ENCODE measurements around the gene RBM23. TPM values are rescaled to one million over a fixed set of nuclear protein-coding genes. Genes with fewer than 3 reads are reported as not detected.

RBM23 gene
- total RNA-seq, 1 experiment from 2014 or later: 105 TPM

GRCh38 chr14:22884076-22884737 is 34.7 kb downstream of the RBM23 start:
- ChIA-PET POLR2A (ENCODE audit: low non-redundant PET) (interaction anchor here (0.5 to 0.6 kb wide), 2 partner anchors 29 to 327 kb away, joined by 3 to 5 read pairs; no protein-coding TSS in a partner anchor), CTCF (no interaction called here)
- no peak overlapping the region for H3K4me3 ChIP-seq (ENCODE audit: low read depth, low read length, poor library complexity, severe bottlenecking)
- no peak overlapping the region for H3K27ac ChIP-seq (ENCODE audit: low read depth, low read length, poor library complexity, severe bottlenecking)
- TF ChIP-seq CTCF (conservative IDR thresholded peaks at IDR 0.05; ENCODE audit: low read depth, low read length): no peak
- no peak for TF ChIP-seq EZH2 (IDR thresholded peaks at IDR 0.05; ENCODE audit: borderline replicate concordance, low read depth, low read length, poor library complexity, severe bottlenecking)
- H3K27me3 ChIP-seq (replicated peaks; ENCODE audit: insufficient read depth, low read depth, low read length, poor library complexity): no peaks in the 10 kb centered on the region
- H3K36me3 ChIP-seq (ENCODE audit: insufficient read depth, low read length, poor library complexity, severe bottlenecking): no peaks in the 10 kb centered on the region
- H3K9me3 ChIP-seq (ENCODE audit: low read depth, low read length, poor library complexity, severe bottlenecking): no peaks in the 10 kb centered on the region
- BruUV-seq (replicated peaks): no TSS peak
- H3K4me1 ChIP-seq (ENCODE audit: insufficient read depth, low read length, poor library complexity, severe bottlenecking): no peaks in the 10 kb centered on the region
- intact Hi-C loops (cut with micrococcal nuclease; ENCODE audit: unreplicated experiment): no loop called here
- no peak for DNase-seq (ENCODE audit: low spot score)

DNA sequence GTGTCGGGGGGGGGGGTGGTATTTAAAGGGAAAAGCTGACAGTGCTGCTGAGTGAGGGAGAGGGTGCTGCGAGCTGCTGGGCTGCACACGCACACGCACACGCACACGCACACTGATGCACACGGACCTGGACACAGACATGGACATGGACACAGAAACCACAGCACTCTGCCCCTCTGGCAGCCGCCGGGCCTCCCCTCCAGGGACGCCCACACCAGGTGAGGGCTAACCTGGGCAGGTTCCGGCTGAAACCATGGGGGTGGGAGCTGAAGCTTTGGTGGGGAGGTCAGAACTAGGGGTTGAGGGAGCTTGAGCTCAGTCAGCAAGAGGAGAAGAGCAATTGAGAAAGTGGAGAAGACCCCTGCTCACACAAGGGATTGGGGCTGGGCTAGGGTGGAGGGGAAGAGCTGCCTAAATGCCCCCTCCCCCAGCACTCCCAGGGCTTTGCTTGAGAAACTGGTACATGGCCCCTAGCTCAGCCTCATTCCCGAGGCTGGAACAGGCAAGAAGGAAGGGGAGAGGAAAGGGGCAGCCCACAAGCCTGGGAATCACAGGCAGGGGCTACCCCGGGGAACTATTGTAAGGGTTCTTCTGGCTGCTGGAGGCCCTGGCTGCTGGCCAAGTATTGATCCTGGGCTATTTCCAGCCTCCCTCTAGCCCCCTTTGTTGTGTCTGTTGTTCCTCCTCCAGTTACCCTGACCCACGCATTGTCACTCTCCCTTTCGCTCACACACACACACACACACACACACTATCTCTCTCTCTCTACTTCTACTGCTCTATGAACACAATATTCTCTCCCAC is 35.6 kb downstream of the RBM23 start, which contains the start of gene REM2:
Gene REM2, plus strand, starts transcription at position 50 of the 804 bp plus-strand sequence. Its CDS starts 66 bp downstream, at position 116.
- ChIA-PET POLR2A (ENCODE audit: low non-redundant PET) (no interaction called here), CTCF (interaction anchor here (0.9 to 1.3 kb wide), 2 partner anchors 12 to 13 kb away, joined by 3 to 4 read pairs; partner anchors contain the start of gene LRP10)
- no peaks in the 10 kb centered on the region for H3K9me3 ChIP-seq (ENCODE audit: low read depth, low read length, poor library complexity, severe bottlenecking)
- no peak within 1 kb of the TSS for H3K27ac ChIP-seq (ENCODE audit: low read depth, low read length, poor library complexity, severe bottlenecking)
- no peaks in the 10 kb centered on the region for H3K27me3 ChIP-seq (replicated peaks; ENCODE audit: insufficient read depth, low read depth, low read length, poor library complexity)
- BruUV-seq (replicated peaks): no TSS peak
- H3K4me3 ChIP-seq (ENCODE audit: low read depth, low read length, poor library complexity, severe bottlenecking): no peak within 1 kb of the TSS
- intact Hi-C loops (cut with micrococcal nuclease; ENCODE audit: unreplicated experiment): no loop called here
- TF ChIP-seq CTCF (conservative IDR thresholded peaks at IDR 0.05; ENCODE audit: low read depth, low read length): no peak
- no peak for TF ChIP-seq EZH2 (IDR thresholded peaks at IDR 0.05; ENCODE audit: borderline replicate concordance, low read depth, low read length, poor library complexity, severe bottlenecking)
- no peaks in the 10 kb centered on the region for H3K4me1 ChIP-seq (ENCODE audit: insufficient read depth, low read length, poor library complexity, severe bottlenecking)
- no peak for DNase-seq (ENCODE audit: low spot score)
- no peaks in the 10 kb centered on the region for H3K36me3 ChIP-seq (ENCODE audit: insufficient read depth, low read length, poor library complexity, severe bottlenecking)

GRCh38 chr14:22882529-22883172 is 36.3 kb downstream of the RBM23 start:
- Histone ChIP-seq H3K36me3 (ENCODE audit: insufficient read depth, low read length, poor library complexity, severe bottlenecking) (no peaks in the 10 kb centered on the region), H3K9me3 (ENCODE audit: low read depth, low read length, poor library complexity, severe bottlenecking) (no peaks in the 10 kb centered on the region), H3K27me3 (replicated peaks; ENCODE audit: insufficient read depth, low read depth, low read length, poor library complexity) (no peaks in the 10 kb centered on the region), H3K4me1 (ENCODE audit: insufficient read depth, low read length, poor library complexity, severe bottlenecking) (no peaks in the 10 kb centered on the region), H3K4me3 (ENCODE audit: low read depth, low read length, poor library complexity, severe bottlenecking) (no peak overlapping the region), H3K27ac (ENCODE audit: low read depth, low read length, poor library complexity, severe bottlenecking) (no peak overlapping the region)
- peak; percentile 48 for DNase-seq (ENCODE audit: low spot score)
- CTCF ChIA-PET: interaction anchor here (0.6 to 1.3 kb wide), 3 partner anchors 11 to 103 kb away, joined by 3 to 4 read pairs (median 3); partner anchors contain the start of gene LRP10
- BruUV-seq (replicated peaks): no TSS peak
- TF ChIP-seq EZH2 (IDR thresholded peaks at IDR 0.05; ENCODE audit: borderline replicate concordance, low read depth, low read length, poor library complexity, severe bottlenecking) (no peak), CTCF (conservative IDR thresholded peaks at IDR 0.05; ENCODE audit: low read depth, low read length) (no peak)
- POLR2A ChIA-PET (ENCODE audit: low non-redundant PET): no interaction called here
- intact Hi-C loops (cut with micrococcal nuclease; ENCODE audit: unreplicated experiment): no loop called here
